SK-N-SH treated with all-trans-retinoic acid at 6 μM for 48 hours (cell line): ENCODE measurements around the gene KCNMA1.

Source experiments
- ZNF565 ChIP-seq: fragments of 450-650 bp; formaldehyde crosslinking; conservative IDR thresholded peaks from 2 replicates; pipeline ENCODE4 v1.5.0; 2020; ENCODE audit warnings: low read depth, mild to moderate bottlenecking, moderate library complexity
- TF ChIP-seq, protein P1 (sequence below): fragments of 250-450 bp; sonication (Bioruptor Pico); IDR thresholded peaks from 2 replicates; pipeline ENCODE4 v1.8.0; 2020; ENCODE audit warnings: mild to moderate bottlenecking, moderate library complexity, borderline replicate concordance
- TF ChIP-seq, protein P2 (sequence below): fragments of 250-450 bp; sonication (Bioruptor Pico); IDR thresholded peaks from 2 replicates; pipeline ENCODE4 v1.5.1; 2020; ENCODE audit warnings: low read depth, mild to moderate bottlenecking, moderate library complexity

DNA sequence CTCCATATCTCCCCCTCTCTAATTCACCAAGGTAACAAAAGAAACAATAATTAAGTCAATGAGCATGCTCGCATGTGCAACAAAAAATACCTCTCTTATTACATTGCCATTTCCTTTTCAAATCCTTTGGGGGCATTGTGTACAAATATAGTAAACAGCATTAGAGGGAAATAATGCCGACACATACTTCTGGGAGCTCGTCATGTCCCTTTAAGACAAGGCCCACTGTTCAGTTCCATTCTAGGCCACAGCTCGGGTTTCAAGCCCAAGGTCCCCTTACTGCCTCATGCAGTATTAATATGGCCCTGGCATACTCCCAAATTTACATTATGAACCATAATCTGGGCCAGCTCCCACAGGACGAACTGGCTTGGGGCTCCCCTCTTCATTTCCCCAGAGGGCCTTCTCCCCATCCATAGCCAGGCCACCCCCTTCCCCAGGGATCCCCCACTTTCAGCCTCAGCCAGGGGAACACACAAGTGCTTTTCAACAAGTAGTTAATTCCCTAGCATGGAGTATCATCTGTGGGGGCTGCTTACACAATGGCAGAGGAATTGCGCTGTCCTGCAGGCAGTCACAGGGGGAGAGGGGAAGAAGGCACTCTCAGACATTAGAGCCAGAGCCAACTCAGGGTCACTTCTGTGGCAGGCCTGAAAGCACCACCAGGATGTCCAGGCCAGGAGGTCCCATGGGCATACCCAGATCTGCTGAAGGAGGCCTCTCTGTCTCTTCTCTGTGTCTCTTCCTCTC is 110.6 kb downstream of the KCNMA1 start:
- TF ChIP-seq, protein P1, sequence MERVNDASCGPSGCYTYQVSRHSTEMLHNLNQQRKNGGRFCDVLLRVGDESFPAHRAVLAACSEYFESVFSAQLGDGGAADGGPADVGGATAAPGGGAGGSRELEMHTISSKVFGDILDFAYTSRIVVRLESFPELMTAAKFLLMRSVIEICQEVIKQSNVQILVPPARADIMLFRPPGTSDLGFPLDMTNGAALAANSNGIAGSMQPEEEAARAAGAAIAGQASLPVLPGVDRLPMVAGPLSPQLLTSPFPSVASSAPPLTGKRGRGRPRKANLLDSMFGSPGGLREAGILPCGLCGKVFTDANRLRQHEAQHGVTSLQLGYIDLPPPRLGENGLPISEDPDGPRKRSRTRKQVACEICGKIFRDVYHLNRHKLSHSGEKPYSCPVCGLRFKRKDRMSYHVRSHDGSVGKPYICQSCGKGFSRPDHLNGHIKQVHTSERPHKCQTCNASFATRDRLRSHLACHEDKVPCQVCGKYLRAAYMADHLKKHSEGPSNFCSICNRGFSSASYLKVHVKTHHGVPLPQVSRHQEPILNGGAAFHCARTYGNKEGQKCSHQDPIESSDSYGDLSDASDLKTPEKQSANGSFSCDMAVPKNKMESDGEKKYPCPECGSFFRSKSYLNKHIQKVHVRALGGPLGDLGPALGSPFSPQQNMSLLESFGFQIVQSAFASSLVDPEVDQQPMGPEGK, result no peak
- TF ChIP-seq, protein P2, sequence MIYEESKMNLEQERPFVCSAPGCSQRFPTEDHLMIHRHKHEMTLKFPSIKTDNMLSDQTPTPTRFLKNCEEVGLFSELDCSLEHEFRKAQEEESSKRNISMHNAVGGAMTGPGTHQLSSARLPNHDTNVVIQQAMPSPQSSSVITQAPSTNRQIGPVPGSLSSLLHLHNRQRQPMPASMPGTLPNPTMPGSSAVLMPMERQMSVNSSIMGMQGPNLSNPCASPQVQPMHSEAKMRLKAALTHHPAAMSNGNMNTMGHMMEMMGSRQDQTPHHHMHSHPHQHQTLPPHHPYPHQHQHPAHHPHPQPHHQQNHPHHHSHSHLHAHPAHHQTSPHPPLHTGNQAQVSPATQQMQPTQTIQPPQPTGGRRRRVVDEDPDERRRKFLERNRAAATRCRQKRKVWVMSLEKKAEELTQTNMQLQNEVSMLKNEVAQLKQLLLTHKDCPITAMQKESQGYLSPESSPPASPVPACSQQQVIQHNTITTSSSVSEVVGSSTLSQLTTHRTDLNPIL (CRISPR knock-in tag), result no peak
- TF ChIP-seq ZNF565, result no peak
